Fibroblast of lung (primary cell): ENCODE measurements around the gene PLCL1.

Experiments used
- CTCF ChIP-seq, 2 donors: IDR thresholded peaks in 1 of 2; conservative IDR thresholded peaks in 1 of 2; 1 replicate in 1 of 2; 2 replicates in 1 of 2; pipeline ENCODE4 v1.5.1; 2011 to 2012; ENCODE audit warnings: low read length in 2 of 2, control low read depth in 1 of 2, inconsistent platforms in 1 of 2, low read depth in 1 of 2, mild to moderate bottlenecking in 1 of 2
- EZH2 ChIP-seq: IDR thresholded peaks from 2 replicates; pipeline ENCODE4 v1.5.1; 2012; ENCODE audit warnings: low read length, control low read depth, mild to moderate bottlenecking; ENCODE audit errors: missing control alignments

- no peak for TF ChIP-seq CTCF (conservative IDR thresholded peaks at IDR 0.05 in 1 of 2, IDR thresholded peaks at IDR 0.05 in 1 of 2; ENCODE audit: low read depth in 1 of 2, low read length in 2 of 2)
- no peak for TF ChIP-seq EZH2
Observed at GRCh38 chr2:198188982-198189381, 384.6 kb downstream of the PLCL1 start.
